GM12892 (cell line): ENCODE results near the gene NRARP.

Source experiments
- POLR2AphosphoS5 ChIP-seq: IDR thresholded peaks from 2 replicates; pipeline ENCODE4 v1.6.1; 2011; ENCODE audit warnings: low read depth, low read length, control low read depth
- TAF1 ChIP-seq: IDR thresholded peaks from 2 replicates; pipeline ENCODE4 v1.6.1; 2011; ENCODE audit warnings: low read depth, mild to moderate bottlenecking, control low read depth, low read length, borderline replicate concordance

DNA sequence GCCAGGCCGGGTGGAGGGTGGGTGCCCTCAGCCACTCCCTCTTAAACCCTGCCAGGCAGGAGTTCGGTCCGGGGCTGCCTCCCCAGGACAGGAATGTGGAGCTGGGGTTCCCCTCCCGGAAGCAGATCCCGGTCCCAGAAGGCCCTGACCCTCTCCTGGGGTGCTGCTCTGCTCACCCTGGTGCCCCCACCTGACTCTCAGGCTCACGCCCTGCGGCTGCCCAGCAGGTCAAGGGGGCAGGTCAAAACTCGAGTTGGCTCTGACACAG lies 3.7 kb upstream of the NRARP start:
- TF ChIP-seq POLR2AphosphoS5 (no peak), TAF1 (no peak)
